GM19463 (cell line): Measurements from ENCODE around the gene VASH1.

ENCODE experiments used
- ATAC-seq: cut with Tn5 transposase; IDR thresholded peaks from one replicate; pipeline ENCODE4 v1.9.1; 2021; ENCODE audit warnings: mild to moderate bottlenecking, moderate library complexity; ENCODE audit not compliant: unreplicated experiment

Gene VASH1

DNA sequence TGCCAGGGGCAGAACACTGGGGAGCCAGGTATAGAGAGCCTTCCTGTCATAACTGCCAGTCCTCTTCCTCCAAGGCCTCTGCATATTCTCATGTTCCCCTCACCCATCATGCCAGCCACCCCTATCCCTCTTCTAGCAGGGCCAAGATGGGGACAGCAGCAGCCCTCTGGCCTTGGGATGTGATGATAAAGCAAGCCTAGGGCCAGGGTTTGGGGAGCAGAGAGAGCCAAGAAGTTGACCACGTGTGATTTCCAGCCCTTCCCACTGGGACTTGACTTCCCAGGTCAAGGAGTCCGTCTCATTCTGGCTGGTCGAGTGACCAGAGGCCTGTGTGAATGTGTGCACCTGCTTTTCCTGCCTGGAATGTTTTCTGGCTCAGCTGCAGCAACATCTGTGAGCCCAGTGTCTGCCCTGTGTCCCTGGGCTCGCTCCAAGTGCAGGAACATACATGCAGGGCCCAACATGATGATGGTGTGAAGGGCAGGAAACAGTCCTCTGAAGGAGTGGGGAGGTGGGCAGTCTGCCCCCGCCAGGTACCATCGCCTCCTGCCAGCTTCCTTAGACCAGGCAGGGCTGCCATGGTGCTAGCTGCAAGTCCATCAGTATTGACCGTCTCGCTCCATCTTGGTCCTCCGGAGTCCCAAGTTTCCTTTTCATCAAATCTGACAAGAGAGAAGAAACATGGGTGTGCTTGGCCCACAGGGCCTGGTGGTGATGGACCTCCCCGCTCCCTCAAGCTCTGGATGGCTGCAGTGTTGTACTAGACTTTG, 21.0 kb downstream of the VASH1 start:
- no peak for ATAC-seq

- no peak for ATAC-seq
Observed at GRCh38 chr14:76782885-76783566, 21.8 kb downstream of the VASH1 start.

DNA sequence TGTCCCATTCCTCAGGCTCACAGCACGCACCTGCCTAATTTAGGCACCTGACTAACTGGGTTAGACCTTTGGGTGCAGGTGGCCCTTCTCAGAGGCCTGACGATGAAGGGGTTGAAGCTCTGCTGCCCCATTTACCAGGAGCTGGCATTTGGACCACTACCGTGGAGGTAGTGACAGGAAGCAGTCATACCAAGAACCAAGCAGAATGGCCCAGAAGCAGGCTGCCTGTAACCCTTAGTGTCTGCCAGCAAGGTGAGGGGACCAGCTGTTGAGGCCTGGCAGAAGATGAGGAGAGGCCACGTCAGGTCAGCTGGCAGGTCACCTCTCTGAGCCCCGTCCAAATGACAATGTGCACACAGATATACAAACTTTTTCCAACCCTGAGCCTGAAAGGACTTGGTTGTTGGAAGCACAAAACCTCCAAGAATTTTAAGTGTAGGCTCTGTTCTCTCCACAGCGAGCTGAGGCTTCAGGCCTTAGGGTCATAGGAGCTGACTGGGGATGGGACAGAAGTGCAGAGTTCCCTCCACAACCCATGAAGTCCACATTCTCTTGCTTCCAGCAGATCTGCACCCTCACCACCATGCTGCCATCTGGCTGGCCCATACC, 23.1 kb downstream of the VASH1 start:
- ATAC-seq = no peak

- peak; percentile 67 for ATAC-seq
Observed at GRCh38 chr14:76784881-76785280, 23.6 kb downstream of the VASH1 start.

- no peak for ATAC-seq
Observed at GRCh38 chr14:76786601-76787000, 25.3 kb downstream of the VASH1 start.

DNA sequence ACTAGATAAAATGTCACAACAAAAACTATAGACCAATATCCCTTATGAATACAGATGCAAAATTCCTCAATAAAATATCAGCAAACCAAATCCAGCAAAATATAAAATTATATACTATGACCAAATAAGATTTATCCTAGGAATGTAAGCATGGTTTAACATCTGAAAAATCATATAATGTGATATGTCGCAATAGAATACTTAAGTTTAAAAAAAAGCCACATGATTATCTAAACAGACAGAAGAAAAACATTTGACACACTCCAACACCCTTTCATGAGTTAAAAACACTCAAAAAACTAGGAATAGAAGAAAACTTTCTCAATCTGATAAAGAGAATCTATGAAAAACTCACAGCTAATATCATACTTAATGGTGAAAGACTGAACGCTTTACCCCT, 31.2 kb downstream of the VASH1 start:
- ATAC-seq = no peak

- ATAC-seq = no peak
Observed at GRCh38 chr14:76793324-76793723, 32.1 kb downstream of the VASH1 start.

- no peak for ATAC-seq
Observed at GRCh38 chr14:76793956-76794355, 32.7 kb downstream of the VASH1 start.

- ATAC-seq = no peak
Observed at GRCh38 chr14:76806446-76806845, 45.2 kb downstream of the VASH1 start.

- ATAC-seq = no peak
Observed at GRCh38 chr14:76808011-76808410, 46.7 kb downstream of the VASH1 start.

DNA sequence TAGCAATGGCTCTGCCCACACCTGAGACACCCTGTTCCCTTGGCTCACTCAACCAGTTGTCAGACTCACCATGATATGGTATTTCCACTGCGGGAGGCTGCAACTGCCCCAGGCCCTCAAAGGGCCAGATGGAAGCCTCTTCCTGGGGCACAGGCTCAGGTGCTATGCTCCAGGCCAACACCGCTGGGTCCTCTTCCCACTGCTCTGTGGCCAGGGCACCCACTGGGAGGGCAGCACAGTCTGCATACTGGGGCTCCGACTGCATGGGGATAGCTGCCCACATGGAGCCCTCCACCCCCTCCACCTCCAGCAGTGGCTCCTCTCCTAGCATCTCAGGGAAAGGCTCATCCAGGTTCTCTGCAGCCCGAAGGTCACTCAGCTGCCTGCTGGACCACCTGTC, 47.7 kb downstream of the VASH1 start:
- no peak for ATAC-seq

GRCh38 chr14:76810525-76810924, 49.3 kb downstream of the VASH1 start:
- ATAC-seq = no peak

GRCh38 chr14:76810953-76811400, 49.7 kb downstream of the VASH1 start:
- ATAC-seq = no peak

GRCh38 chr14:76811561-76811960, 50.3 kb downstream of the VASH1 start:
- ATAC-seq = no peak

- ATAC-seq = no peak
Observed at GRCh38 chr14:76812093-76812421, 50.8 kb downstream of the VASH1 start.

GRCh38 chr14:76812422-76813383, 51.4 kb downstream of the VASH1 start, which contains the start of gene ANGEL1:
Gene ANGEL1, minus strand, starts transcription at chr14:76812882. Its CDS starts 55 bp downstream, at chr14:76812827.
- ATAC-seq = peak; percentile 83

GRCh38 chr14:76814726-76815645, 53.7 kb downstream of the VASH1 start:
- no peak for ATAC-seq

- ATAC-seq = no peak
Observed at GRCh38 chr14:76820700-76821099, 59.4 kb downstream of the VASH1 start.

DNA sequence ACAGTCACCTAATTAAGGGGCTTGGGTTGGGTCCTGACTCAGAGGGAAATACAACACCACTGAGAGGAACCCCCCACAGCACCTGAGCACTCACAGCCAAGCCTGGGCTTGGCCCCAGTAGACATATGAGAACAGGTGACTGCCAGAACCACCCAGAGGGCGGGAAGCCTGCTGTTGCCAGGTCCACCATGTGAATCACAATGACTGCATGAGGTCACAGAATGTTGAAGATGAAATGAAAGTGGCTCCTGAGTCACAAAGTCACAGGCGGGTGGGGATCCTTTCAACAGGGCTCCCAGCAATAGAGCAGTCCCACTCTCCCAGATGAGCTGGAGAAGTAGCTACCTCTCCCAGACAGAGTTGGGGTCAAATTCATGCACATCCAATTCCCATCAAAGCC, 64.9 kb downstream of the VASH1 start, which contains the start of gene LRRC74A:
LRRC74A (plus strand) TSS at position 287 of the 400 bp plus-strand sequence. CDS start 290 bp downstream, outside the sequence.
- ATAC-seq = no peak
